DND-41 (cell line): ENCODE results near the gene TNNT2.

Experiments
- ATAC-seq: fragments of 200-7000 bp; cut with Tn5 transposase; 3 replicates; pipeline ENCODE4 v1.9.1; 2021; ENCODE audit warnings: low read depth; ENCODE audit not compliant: insufficient read depth
- DNase-seq: peaks from one replicate; pipeline ENCODE4 v3.0.0-alpha.2; 2020
- H2AFZ ChIP-seq: 2 replicates; pipeline ENCODE4 v1.6.0; 2012; ENCODE audit warnings: low read depth, low read length
- H3K27ac ChIP-seq: 2 replicates; pipeline ENCODE4 v1.5.1; 2012; ENCODE audit warnings: low read length, inconsistent platforms
- H3K27me3 ChIP-seq: fragments of 200-600 bp; sonication (generic); 2 replicates; pipeline ENCODE4 v1.6.0; 2012; ENCODE audit warnings: low read length, mild to moderate bottlenecking, inconsistent platforms; ENCODE audit not compliant: insufficient read depth, poor library complexity
- H3K36me3 ChIP-seq: 2 replicates; pipeline ENCODE4 v1.5.1; 2012; ENCODE audit warnings: low read length, inconsistent platforms; ENCODE audit not compliant: insufficient read depth
- H3K4me1 ChIP-seq: 2 replicates; pipeline ENCODE4 v1.5.1; 2012; ENCODE audit warnings: mild to moderate bottlenecking, low read length; ENCODE audit not compliant: insufficient read depth
- H3K4me2 ChIP-seq: 2 replicates; pipeline ENCODE4 v1.6.0; 2012; ENCODE audit warnings: mild to moderate bottlenecking, moderate library complexity, low read length, inconsistent platforms; ENCODE audit not compliant: insufficient read depth
- H3K4me3 ChIP-seq, 2 experiments: fragments of 200-600 bp in 1 of 2; shearing (Covaris generic) in 1 of 2; 2 replicates each; pipeline ENCODE4 v1.5.1; 2012 to 2016; ENCODE audit warnings: inconsistent platforms in 2 of 2, low read length in 2 of 2, mild to moderate bottlenecking in 2 of 2, low read depth in 1 of 2, moderate library complexity in 1 of 2
- H3K79me2 ChIP-seq: 2 replicates; pipeline ENCODE4 v1.6.0; 2012; ENCODE audit warnings: low read length, inconsistent platforms; ENCODE audit not compliant: insufficient read depth
- H3K9ac ChIP-seq: 2 replicates; pipeline ENCODE4 v1.6.0; 2012; ENCODE audit warnings: low read depth, mild to moderate bottlenecking, inconsistent platforms, low read length, moderate library complexity
- H3K9me3 ChIP-seq: 2 replicates; pipeline ENCODE4 v1.5.1; 2012; ENCODE audit warnings: low read length, moderate library complexity, mild to moderate bottlenecking, inconsistent platforms; ENCODE audit not compliant: insufficient read depth, severe bottlenecking
- H4K20me1 ChIP-seq: 2 replicates; pipeline ENCODE4 v1.6.0; 2012; ENCODE audit warnings: low read length; ENCODE audit not compliant: insufficient read depth
- CTCF ChIP-seq: IDR thresholded peaks from 2 replicates; pipeline ENCODE4 v1.5.1; 2012; ENCODE audit warnings: borderline replicate concordance, low read length, moderate library complexity, mild to moderate bottlenecking; ENCODE audit not compliant: poor library complexity, severe bottlenecking; ENCODE audit errors: extremely low read depth
- EZH2 ChIP-seq: IDR thresholded peaks from 3 replicates; pipeline ENCODE4 v1.6.1; 2012; ENCODE audit warnings: borderline replicate concordance, low read depth, mild to moderate bottlenecking, moderate library complexity, low read length, inconsistent platforms; ENCODE audit not compliant: severe bottlenecking

TNNT2 gene

GRCh38 chr1:201393076-201393475 lies 15.6 kb upstream of the TNNT2 start:
- DNase-seq, result no peak
- no peak for TF ChIP-seq CTCF
- TF ChIP-seq EZH2, result no peak
- Histone ChIP-seq H3K9me3 (no peaks in the 10 kb centered on the region), H3K4me2 (no peak overlapping the region), H3K79me2 (no peaks in the 10 kb centered on the region), H3K4me1 (no peaks in the 10 kb centered on the region), H3K4me3 (no peak overlapping the region), H3K36me3 (no peaks in the 10 kb centered on the region), H3K9ac (no peak overlapping the region), H4K20me1 (no peaks in the 10 kb centered on the region; the same call in 1 of the 2 replicates), H2AFZ (no peak overlapping the region), H3K27me3 (peaks cover 27% of the 10 kb centered on the region), H3K27ac (no peak overlapping the region)
- ATAC-seq, result no peak

GRCh38 chr1:201391651-201392511 lies 14.4 kb upstream of the TNNT2 start:
- Histone ChIP-seq H3K4me1 (no peaks in the 10 kb centered on the region), H3K79me2 (no peaks in the 10 kb centered on the region), H3K4me2 (no peak overlapping the region), H3K36me3 (no peaks in the 10 kb centered on the region), H3K4me3 (no peak overlapping the region), H2AFZ (no peak overlapping the region), H3K9ac (no peak overlapping the region), H3K27me3 (peaks cover 29% of the 10 kb centered on the region), H4K20me1 (no peaks in the 10 kb centered on the region; the same call in 1 of the 2 replicates), H3K9me3 (no peaks in the 10 kb centered on the region), H3K27ac (no peak overlapping the region)
- TF ChIP-seq CTCF, result no peak
- TF ChIP-seq EZH2, result no peak
- DNase-seq (no peak), ATAC-seq (no peak)

GRCh38 chr1:201391225-201391624 lies 13.7 kb upstream of the TNNT2 start:
- DNase-seq (no peak), ATAC-seq (no peak)
- Histone ChIP-seq H3K79me2 (no peaks in the 10 kb centered on the region), H2AFZ (no peak overlapping the region), H3K4me2 (no peak overlapping the region), H4K20me1 (no peaks in the 10 kb centered on the region), H3K27me3 (peaks cover 28% of the 10 kb centered on the region), H3K4me3 (no peak overlapping the region), H3K36me3 (no peaks in the 10 kb centered on the region), H3K9me3 (no peaks in the 10 kb centered on the region), H3K9ac (no peak overlapping the region), H3K4me1 (no peaks in the 10 kb centered on the region), H3K27ac (no peak overlapping the region)
- no peak for TF ChIP-seq CTCF
- no peak for TF ChIP-seq EZH2
